ENCODE measurements around the gene CAMK4.
"Not testable (repeated sequence)": the region's sequence is repeated elsewhere in the genome, so short reads cannot be mapped to it uniquely, and the experiment has no call there.

Gene CAMK4

GRCh38 chr5:111261610-111262009, 37.4 kb downstream of the CAMK4 start:
- DNase-seq, result no peak

- no peak for DNase-seq
Measured at GRCh38 chr5:111262153-111262552, 38.0 kb downstream of the CAMK4 start.

- DNase-seq, result no peak
Measured at GRCh38 chr5:111262815-111263214, 38.6 kb downstream of the CAMK4 start.

GRCh38 chr5:111266491-111266890, 42.3 kb downstream of the CAMK4 start:
- no peak for DNase-seq

- DNase-seq, result no peak
Measured at GRCh38 chr5:111268300-111268699, 44.1 kb downstream of the CAMK4 start.

- DNase-seq, result no peak
Measured at GRCh38 chr5:111271885-111272284, 47.7 kb downstream of the CAMK4 start.

- DNase-seq, result no peak
Measured at GRCh38 chr5:111277061-111277460, 52.9 kb downstream of the CAMK4 start.

GRCh38 chr5:111278858-111279504, 54.8 kb downstream of the CAMK4 start:
- DNase-seq, result peak; percentile 70

- no peak for DNase-seq
Measured at GRCh38 chr5:111280282-111280951, 56.2 kb downstream of the CAMK4 start.

GRCh38 chr5:111282798-111283197, 58.6 kb downstream of the CAMK4 start:
- no peak for DNase-seq

- no peak for DNase-seq
Measured at GRCh38 chr5:111284825-111285224, 60.6 kb downstream of the CAMK4 start.

GRCh38 chr5:111294551-111294950, 70.4 kb downstream of the CAMK4 start:
- no peak for DNase-seq

GRCh38 chr5:111295649-111296048, 71.5 kb downstream of the CAMK4 start:
- no peak for DNase-seq

- no peak for DNase-seq
Measured at GRCh38 chr5:111296570-111296969, 72.4 kb downstream of the CAMK4 start.

- DNase-seq, result no peak
Measured at GRCh38 chr5:111299067-111299481, 74.9 kb downstream of the CAMK4 start.

- DNase-seq, result no peak
Measured at GRCh38 chr5:111299831-111300432, 75.7 kb downstream of the CAMK4 start.

- no peak for DNase-seq
Measured at GRCh38 chr5:111301264-111301663, 77.1 kb downstream of the CAMK4 start.

GRCh38 chr5:111302043-111302442, 77.9 kb downstream of the CAMK4 start:
- not testable (repeated sequence) for DNase-seq

GRCh38 chr5:111308951-111309350, 84.8 kb downstream of the CAMK4 start:
- DNase-seq, result no peak

- no peak for DNase-seq
Measured at GRCh38 chr5:111309384-111309783, 85.2 kb downstream of the CAMK4 start.

GRCh38 chr5:111310711-111311620, 86.8 kb downstream of the CAMK4 start:
- DNase-seq, result no peak

- DNase-seq, result no peak
Measured at GRCh38 chr5:111311666-111312065, 87.5 kb downstream of the CAMK4 start.

- DNase-seq, result no peak
Measured at GRCh38 chr5:111313017-111313724, 89.0 kb downstream of the CAMK4 start.
